Sciatic nerve (tissue), 2 donors: ENCODE results near the gene PPID. TPM values are rescaled to one million over a fixed set of nuclear protein-coding genes. Genes with fewer than 3 reads are reported as not detected.
"Not testable (repeated sequence)": the region's sequence is repeated elsewhere in the genome, so short reads cannot be mapped to it uniquely, and the experiment has no call there.

Source experiments
- ATAC-seq: fragments of 200-7000 bp; cut with Tn5 transposase; one replicate; pipeline ENCODE4 v1.9.1; 2020; ENCODE audit warnings: mild to moderate bottlenecking, moderate library complexity
- DNase-seq: peaks from one replicate; pipeline ENCODE4 v3.0.0-alpha.2; 2020; ENCODE audit warnings: low spot score
- intact Hi-C: fragments of 100-400 bp; cut with DNase I; formaldehyde crosslinking; loops from one replicate; pipeline ENCODE4 v1.14.2; 2022
- total RNA-seq: library from RNA; stranded (reverse); fragmentation: NEBNext Ultra II Directional; extraction: Animal tissue kit (Norgen Biotek cat#: 25700); gene quantifications from one replicate; pipeline ENCODE4 v1.2.1, GENCODE V29; 2021
- donor health status: DM: no; HTN: no; CAD: no.
- donor health status: DM: no; HTN: no; CAD: no.

PPID gene
- total RNA-seq, 1 donor from 2014 or later = 17.2 TPM

- DNase-seq = no peak
- intact Hi-C loops = no loop called here
- ATAC-seq = no peak
Observed at GRCh38 chr4:158741326-158742021, 18.3 kb upstream of the PPID start.

DNA sequence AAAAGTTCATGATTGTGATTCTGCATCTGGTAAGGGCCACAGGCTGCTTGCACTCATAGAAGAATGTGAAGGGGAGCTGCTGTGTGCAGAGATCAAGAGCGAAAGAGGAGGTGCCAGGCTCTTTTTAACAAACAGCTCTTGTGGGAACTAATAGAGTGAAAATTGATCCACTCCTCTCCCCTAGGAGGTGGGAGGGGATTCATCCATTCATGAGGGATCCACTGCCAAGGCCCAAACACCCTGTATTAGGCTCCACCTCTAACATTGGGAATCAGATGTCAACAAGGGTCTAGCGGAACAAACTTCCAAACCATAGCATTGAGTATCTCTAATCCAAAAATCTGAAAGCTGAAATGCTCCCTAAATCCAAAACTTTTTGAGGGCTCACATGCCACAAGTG lies 16.4 kb upstream of the PPID start:
- no peak for DNase-seq
- intact Hi-C loops = no loop called here
- ATAC-seq = no peak

- no peak for DNase-seq
- no peak for ATAC-seq
- intact Hi-C loops = no loop called here
Observed at GRCh38 chr4:158738866-158739265, 15.7 kb upstream of the PPID start.

DNA sequence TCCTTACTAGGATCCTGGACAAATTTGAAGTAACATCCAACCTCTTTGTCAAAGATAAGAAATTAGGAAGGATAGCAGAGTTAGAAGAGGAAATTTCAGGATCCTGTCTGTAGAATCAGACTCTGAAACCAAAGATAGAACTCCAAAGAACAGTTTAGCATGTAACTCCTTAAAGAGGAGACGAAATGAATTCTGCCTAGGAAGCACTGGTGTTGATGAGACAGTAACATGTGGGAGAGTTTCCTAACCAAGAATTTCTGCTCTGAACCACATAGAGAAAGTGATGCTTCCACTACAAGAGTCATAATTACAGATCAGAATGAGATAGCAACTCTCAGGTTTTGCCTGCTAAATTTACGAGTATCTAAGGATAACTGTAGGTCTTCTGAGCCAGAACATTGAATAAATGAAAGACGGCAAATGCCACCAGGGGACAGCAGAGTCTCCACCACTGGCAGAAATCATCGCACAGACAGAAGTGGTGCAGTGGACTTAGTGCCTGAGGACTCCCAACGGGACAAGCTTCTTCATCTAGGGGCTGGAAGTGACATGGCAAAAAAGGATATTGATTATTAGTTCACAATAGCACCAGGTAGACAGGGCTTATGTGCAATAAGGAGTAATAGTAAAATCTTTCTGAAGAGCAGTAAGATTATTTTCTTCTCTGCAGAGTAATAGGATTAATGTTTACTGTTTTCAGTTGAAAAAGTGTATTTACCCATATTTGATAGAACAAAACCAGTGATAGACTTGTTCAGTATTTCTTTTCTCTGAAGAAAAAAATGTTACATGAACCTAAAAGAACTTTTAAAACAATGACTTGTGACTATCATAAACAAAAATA lies 6.7 kb upstream of the PPID start:
- DNase-seq (peak; percentile 77), ATAC-seq (peak; percentile 96)
- intact Hi-C loops = loop anchor here (5.0 kb wide), 1 partner anchor 117 kb away; no protein-coding TSS in a partner anchor

GRCh38 chr4:158728236-158728635 lies 5.0 kb upstream of the PPID start:
- intact Hi-C loops = no loop called here
- ATAC-seq (no peak), DNase-seq (no peak)

- DNase-seq (no peak), ATAC-seq (no peak)
- intact Hi-C loops = no loop called here
Observed at GRCh38 chr4:158726633-158727032, 3.4 kb upstream of the PPID start.

- intact Hi-C loops = no loop called here
- no peak for DNase-seq
- no peak for ATAC-seq
Observed at GRCh38 chr4:158724637-158725036, 1.4 kb upstream of the PPID start.

- ATAC-seq (peak; percentile 59), DNase-seq (no peak)
- intact Hi-C loops = no loop called here
Observed at GRCh38 chr4:158722291-158722916, 792 bp downstream of the PPID start.

- DNase-seq = no peak
- intact Hi-C loops = no loop called here
- no peak for ATAC-seq
Observed at GRCh38 chr4:158721680-158722079, 1.5 kb downstream of the PPID start.

DNA sequence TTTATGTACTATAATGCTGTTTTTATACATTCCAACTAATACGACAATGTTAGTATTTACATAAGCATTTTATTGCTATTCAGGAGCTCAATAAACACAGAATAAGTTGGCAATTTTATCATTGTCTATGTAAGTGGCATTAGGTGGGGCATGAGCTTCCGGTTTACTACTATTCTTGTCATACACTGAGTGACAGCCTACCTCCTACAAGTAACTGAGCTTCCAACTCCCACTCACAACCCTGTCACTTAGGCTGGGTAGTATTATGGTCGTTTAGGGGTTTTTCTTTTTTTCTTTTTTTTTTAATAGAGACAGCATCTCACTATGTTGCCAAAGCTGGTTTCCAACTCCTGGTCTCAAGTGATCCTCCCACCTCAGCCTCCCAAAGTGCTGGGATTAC lies 7.4 kb downstream of the PPID start:
- DNase-seq = no peak
- ATAC-seq = no peak
- intact Hi-C loops = no loop called here

- DNase-seq (no peak), ATAC-seq (no peak)
- intact Hi-C loops = no loop called here
Observed at GRCh38 chr4:158714937-158715336, 8.3 kb downstream of the PPID start.

DNA sequence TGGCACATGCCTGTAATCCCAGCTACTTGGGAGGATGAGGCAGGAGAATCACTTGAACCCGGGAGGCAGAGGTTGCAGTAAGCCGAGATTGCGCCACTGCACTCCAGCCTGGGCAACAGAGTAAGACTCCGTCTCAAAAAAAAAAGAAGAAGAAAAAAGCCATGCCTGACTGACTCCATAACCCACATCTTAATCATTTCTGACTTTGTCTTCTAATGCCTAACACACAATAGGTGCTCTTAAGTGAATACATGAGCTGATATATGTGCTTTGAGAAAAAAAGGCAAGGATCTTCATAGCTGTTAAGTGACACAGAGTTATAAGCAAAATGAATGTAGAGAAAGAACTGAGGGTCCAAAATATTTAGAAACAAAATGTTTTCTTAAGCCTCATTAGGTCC lies 10.6 kb downstream of the PPID start:
- DNase-seq, ATAC-seq, intact Hi-C loops: not testable (repeated sequence)

GRCh38 chr4:158710814-158711213 lies 12.4 kb downstream of the PPID start:
- ATAC-seq (no peak), DNase-seq (no peak)
- intact Hi-C loops = no loop called here

DNA sequence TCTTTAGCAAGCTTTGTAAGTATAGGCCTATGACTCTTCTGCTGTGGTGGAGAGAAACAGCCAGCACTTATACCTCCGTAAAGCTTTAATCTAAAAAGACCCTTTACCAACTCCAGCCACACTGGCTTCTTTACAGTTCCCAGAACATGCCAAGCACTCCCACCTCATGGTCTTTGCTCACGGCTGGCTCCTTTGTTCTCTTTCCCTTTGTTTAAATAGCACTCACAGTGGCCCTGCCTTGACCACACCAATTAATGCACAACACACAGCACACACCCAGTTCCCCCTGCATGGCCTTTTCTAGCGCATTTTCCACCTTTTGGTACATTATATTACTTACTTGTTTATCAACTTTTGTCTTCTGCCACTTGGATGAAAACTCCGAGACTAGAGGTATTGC lies 18.9 kb downstream of the PPID start:
- ATAC-seq (no peak), DNase-seq (no peak)
- intact Hi-C loops = no loop called here

- no peak for ATAC-seq
- intact Hi-C loops = no loop called here
- DNase-seq = no peak
Observed at GRCh38 chr4:158688813-158689212, 34.4 kb downstream of the PPID start.

GRCh38 chr4:158682066-158682465 lies 41.1 kb downstream of the PPID start:
- DNase-seq (no peak), ATAC-seq (peak; percentile 72)
- intact Hi-C loops = loop anchor here (5.0 kb wide), 1 partner anchor 1105 kb away; no protein-coding TSS in a partner anchor

DNA sequence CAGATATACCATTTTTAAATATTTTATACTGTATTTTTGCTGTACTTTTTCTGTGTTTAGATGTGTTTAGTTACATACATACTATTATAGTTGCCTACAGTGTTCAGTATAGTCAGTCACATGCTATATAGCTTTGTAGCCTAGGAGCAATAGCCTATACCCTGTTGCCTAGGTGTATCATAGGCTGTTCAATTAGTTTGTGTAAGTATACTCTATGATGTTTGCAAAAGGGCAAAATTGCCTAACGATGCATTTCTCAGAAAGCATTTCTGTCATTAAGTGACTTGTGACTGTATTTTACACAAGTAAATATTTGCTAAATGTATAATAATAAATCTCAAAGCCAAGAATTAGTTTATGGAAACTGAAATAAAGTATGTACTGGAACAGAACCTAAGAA lies 41.6 kb downstream of the PPID start:
- intact Hi-C loops = loop anchor here (5.0 kb wide), 1 partner anchor 1104 kb away; no protein-coding TSS in a partner anchor
- ATAC-seq (no peak), DNase-seq (no peak)

GRCh38 chr4:158678767-158679166 lies 44.4 kb downstream of the PPID start:
- DNase-seq (no peak), ATAC-seq (no peak)
- intact Hi-C loops = no loop called here

- ATAC-seq = no peak
- intact Hi-C loops = no loop called here
- DNase-seq = no peak
Observed at GRCh38 chr4:158676076-158676475, 47.1 kb downstream of the PPID start.

DNA sequence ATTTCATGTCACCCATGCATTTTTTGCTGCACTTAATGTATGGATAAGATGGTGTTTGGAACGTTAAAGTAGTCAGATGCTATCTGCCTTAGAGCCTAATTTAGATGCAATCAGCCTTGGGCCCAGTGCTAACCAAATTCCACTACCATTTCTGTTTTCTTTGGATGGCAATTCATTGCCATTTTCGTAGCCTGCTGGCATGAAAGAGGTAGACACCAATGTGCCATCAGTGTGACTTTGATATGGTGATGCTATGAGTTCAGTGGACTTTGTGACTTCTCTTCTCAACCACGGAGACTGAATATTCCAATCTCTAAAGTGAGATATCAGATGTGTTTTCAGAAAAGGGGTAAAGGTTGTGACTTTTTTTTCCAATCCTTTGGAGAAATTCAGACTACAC lies 49.6 kb downstream of the PPID start:
- ATAC-seq = no peak
- intact Hi-C loops = no loop called here
- no peak for DNase-seq
